ENCODE data around the gene NDRG3.

DNA sequence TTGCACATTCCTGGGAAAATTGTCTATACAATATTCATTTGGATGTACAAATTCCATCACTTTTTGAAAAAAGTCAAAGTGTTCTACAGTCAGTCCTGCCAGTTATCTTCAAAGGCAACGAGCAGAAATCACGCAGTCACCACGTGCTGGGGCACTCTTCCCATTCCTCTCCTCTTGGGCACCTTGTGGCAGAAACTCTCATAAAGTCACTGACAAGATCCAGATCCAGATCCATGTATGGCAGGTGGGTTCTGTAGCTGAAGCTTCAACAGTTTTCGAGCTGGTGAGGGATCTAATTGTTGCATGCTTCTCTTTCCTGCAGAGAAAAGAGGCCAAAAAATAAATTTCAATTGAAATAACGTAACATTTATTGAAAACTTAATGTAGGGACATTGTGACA is 6.7 kb upstream of the NDRG3 start:
- TF ChIP-seq, protein P1, sequence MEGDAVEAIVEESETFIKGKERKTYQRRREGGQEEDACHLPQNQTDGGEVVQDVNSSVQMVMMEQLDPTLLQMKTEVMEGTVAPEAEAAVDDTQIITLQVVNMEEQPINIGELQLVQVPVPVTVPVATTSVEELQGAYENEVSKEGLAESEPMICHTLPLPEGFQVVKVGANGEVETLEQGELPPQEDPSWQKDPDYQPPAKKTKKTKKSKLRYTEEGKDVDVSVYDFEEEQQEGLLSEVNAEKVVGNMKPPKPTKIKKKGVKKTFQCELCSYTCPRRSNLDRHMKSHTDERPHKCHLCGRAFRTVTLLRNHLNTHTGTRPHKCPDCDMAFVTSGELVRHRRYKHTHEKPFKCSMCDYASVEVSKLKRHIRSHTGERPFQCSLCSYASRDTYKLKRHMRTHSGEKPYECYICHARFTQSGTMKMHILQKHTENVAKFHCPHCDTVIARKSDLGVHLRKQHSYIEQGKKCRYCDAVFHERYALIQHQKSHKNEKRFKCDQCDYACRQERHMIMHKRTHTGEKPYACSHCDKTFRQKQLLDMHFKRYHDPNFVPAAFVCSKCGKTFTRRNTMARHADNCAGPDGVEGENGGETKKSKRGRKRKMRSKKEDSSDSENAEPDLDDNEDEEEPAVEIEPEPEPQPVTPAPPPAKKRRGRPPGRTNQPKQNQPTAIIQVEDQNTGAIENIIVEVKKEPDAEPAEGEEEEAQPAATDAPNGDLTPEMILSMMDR (IDR thresholded peaks at IDR 0.05; ENCODE audit: insufficient read depth, low read length, poor library complexity, severe bottlenecking) = no peak
- no peak for TF ChIP-seq EZH2phosphoT487 (conservative IDR thresholded peaks at IDR 0.05; ENCODE audit: low read length)
